Stimulated activated CD8-positive, alpha-beta memory T cell treated with anti-CD3 and anti-CD28 coated beads, Interleukin-15, amount 100 ng/mL, for 1 hour (primary cell): ENCODE data around the gene SCAMP5.
A peak's percentile ranks its signal among the peaks of the same experiment; 100 is the strongest.

Experiments
- DNase-seq: peaks from one replicate; pipeline ENCODE4 v3.0.0-alpha.2; 2020; ENCODE audit warnings: low read depth

SCAMP5 gene

GRCh38 chr15:75023181-75023871 is 28.0 kb downstream of the SCAMP5 start, which contains the start of gene PPCDC:
PPCDC (plus strand) TSS chr15:75023590; CDS start chr15:75028319, 4,729 bp downstream.
- DNase-seq: peak; percentile 78

- DNase-seq: no peak
These were observed 28.7 kb downstream of the SCAMP5 start for GRCh38 chr15:75023872-75024636.

DNA sequence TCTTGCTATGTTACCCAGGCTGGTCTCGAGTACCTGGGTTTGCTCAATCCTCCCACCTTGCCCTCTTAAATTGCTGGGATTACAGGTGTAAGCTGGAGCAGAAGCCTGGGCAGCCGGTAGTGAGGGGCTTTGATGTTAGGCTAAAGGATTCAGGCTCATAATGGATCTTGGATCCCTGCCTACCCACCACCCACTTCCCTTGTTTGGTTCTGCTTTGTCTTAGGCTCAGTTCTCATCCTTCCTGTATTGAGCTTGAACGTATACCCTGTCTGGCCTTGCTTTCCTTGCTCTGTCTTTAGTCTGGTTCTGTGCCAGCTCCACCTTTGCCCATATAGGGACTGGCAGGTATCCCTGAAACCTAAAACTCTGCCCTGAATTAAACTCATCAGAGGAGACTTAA is 29.7 kb downstream of the SCAMP5 start:
- DNase-seq: no peak

- DNase-seq: no peak
These were observed 30.3 kb downstream of the SCAMP5 start for GRCh38 chr15:75025548-75026260.

- DNase-seq: no peak
These were observed 32.2 kb downstream of the SCAMP5 start for GRCh38 chr15:75027551-75027950.

DNA sequence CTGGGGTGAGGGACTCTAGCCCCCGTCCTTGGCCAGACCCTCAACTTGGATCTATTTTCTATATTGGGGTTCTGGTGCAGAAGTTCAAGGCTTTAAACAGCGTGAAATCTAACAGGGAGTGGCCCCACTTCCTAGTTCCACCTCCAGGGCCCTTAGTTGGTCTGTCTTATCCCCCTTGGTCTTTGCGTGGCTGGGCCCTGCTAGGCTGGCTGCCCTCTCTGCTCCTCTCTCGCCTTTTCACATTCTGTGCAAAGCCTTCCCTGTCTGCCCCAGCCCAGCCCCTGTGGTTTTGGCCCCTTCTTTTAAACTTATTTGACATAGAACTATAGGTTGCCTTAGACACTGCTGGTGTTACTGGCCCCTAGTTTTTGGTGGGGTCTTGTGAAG is 33.6 kb downstream of the SCAMP5 start:
- DNase-seq: no peak

- peak; percentile 90 for DNase-seq
These were observed 34.1 kb downstream of the SCAMP5 start for GRCh38 chr15:75029378-75030022.

DNA sequence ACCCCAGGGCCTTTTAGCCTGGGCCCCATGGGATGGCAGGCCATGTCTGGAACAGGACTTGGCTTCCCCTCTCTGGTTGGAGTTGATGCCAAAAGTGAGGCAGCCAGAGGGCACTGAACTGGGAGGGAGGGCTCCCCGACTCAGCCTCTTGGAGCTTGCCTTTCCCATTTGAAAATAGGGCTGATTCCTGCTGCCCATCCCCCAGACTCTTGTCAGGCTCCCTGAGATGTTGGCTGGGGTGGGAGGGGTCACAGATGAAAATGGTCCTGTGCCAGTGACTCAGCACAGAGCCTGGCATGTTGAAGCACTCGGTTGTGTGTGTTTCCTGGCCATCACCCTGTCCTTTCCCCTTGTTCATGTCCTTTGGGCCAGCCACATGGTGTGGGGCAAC is 34.7 kb downstream of the SCAMP5 start:
- DNase-seq: no peak

DNA sequence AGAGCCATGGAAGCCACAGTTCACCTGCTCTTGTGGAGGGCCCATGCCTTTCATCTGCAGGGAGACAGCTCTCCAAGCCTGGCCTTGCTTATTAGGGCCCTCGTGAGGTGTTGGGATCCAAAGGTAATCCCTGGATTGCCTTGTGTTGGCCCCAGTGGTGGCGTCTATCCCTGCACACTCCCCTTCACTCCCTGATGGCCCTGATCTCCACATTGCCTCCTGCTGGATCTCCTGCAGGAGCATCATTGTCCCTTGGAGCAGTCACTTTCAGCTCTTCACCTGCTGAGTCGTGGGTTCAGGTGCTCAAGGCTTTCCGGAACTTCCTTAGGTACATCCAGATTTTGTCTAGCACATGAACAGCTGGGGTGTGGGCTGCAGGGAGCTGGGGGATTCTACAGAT is 35.1 kb downstream of the SCAMP5 start:
- DNase-seq: no peak

- no peak for DNase-seq
These were observed 36.5 kb downstream of the SCAMP5 start for GRCh38 chr15:75031848-75032247.

GRCh38 chr15:75032395-75032794 is 37.0 kb downstream of the SCAMP5 start:
- DNase-seq: no peak

DNA sequence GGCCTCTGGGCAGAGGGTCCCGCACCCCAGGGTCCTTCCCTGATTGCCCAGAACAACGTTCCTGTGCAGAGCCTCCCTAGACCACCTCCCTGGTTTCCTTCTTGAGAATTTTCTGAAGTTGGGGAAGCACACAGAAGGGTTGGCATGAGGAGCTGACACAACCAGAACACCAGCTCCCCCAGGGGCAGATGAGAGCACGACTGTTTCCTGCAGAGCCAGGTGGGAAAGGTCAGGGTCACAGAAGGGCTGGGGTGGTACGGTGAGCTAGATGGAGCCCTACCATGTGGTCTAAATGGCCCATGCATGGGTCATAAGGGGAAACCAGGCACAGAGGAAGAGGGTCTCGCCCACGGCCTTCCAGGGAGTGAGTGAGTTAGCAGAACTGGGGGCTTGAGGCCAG is 38.4 kb downstream of the SCAMP5 start:
- no peak for DNase-seq

GRCh38 chr15:75034615-75035014 is 39.3 kb downstream of the SCAMP5 start:
- DNase-seq: no peak

GRCh38 chr15:75036212-75036616 is 40.9 kb downstream of the SCAMP5 start:
- no peak for DNase-seq

DNA sequence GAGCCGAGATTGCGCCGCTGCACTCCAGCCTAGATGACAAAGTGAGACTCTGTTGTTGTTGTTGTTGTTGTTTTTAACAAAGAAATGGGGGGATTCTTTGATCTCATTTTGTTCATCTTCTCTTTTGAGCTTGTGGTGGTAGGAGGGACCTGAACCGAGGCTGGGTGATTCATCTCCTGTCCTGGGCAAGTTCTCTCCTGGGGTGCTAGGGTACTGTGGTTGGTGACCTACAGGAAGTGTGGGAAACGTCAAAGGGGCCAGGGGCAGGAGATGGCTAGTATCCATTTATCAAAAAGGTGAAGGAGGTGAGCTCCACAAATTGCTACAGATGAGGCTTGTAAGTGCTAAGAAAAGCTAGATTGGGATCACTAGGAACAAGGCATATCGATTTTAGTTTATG is 42.3 kb downstream of the SCAMP5 start:
- no peak for DNase-seq

DNA sequence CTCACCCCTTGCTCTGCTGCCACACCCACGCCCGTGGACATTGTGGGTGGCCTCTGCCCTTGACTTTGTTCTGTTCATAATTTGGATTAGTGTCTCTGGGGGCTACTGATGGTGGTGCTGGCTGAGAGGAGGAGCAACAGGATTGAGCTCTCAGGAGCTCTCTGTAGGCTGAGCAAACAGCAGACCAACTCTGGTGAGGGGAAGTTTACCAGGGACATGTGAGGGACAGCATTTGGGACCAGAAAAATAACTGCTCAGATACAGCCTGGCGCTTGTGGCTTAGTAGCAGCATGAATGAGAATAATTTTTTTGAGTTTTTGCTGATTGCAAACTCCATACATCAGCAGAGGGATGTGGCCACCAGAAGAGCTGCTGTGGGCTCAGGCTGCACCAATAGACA is 42.9 kb downstream of the SCAMP5 start:
- no peak for DNase-seq

GRCh38 chr15:75042730-75043508 is 47.6 kb downstream of the SCAMP5 start:
- DNase-seq: peak; percentile 42

- no peak for DNase-seq
These were observed 48.3 kb downstream of the SCAMP5 start for GRCh38 chr15:75043509-75044257.

DNA sequence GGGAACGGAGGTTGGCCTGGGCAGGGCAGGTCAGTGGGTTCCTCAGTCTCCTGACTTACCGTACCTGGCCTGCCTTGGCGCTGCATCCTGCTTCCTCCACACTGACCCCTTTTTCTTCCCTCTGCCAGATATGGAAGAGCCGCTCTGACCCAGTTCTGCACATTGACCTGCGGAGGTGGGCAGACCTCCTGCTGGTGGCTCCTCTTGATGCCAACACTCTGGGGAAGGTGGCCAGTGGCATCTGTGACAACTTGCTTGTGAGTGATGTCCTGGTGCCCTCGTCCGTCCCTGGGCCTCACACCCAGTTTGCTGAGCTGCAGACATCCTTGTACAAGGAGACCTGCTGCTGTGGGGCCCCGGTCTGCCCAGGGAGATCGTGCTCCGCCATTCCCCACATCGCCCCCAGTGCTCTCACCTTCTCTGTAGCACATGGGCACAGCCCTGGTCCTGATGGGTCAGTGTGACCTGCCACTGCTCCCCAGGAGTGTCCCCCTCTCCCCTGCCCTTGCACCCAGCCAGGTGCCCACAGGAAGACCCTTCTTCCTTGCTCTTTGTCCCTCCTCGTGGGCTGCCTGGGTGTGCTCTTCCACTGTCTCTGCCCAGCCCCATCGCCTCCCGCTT is 49.0 kb downstream of the SCAMP5 start:
- DNase-seq: no peak

GRCh38 chr15:75045332-75046015 is 50.1 kb downstream of the SCAMP5 start:
- DNase-seq: no peak
